Stimulated activated CD4-positive, alpha-beta T cell treated with anti-CD3 and anti-CD28 coated beads, Interleukin-2, amount 100 ng/mL, for 4 hours (primary cell): ENCODE results near the gene ADH1C.
"Not testable (repeated sequence)": the region's sequence is repeated elsewhere in the genome, so short reads cannot be mapped to it uniquely, and the experiment has no call there.

Source experiments
- DNase-seq: peaks from one replicate; pipeline ENCODE4 v3.0.0-alpha.2; 2020; ENCODE audit warnings: low read depth

Gene ADH1C

DNA sequence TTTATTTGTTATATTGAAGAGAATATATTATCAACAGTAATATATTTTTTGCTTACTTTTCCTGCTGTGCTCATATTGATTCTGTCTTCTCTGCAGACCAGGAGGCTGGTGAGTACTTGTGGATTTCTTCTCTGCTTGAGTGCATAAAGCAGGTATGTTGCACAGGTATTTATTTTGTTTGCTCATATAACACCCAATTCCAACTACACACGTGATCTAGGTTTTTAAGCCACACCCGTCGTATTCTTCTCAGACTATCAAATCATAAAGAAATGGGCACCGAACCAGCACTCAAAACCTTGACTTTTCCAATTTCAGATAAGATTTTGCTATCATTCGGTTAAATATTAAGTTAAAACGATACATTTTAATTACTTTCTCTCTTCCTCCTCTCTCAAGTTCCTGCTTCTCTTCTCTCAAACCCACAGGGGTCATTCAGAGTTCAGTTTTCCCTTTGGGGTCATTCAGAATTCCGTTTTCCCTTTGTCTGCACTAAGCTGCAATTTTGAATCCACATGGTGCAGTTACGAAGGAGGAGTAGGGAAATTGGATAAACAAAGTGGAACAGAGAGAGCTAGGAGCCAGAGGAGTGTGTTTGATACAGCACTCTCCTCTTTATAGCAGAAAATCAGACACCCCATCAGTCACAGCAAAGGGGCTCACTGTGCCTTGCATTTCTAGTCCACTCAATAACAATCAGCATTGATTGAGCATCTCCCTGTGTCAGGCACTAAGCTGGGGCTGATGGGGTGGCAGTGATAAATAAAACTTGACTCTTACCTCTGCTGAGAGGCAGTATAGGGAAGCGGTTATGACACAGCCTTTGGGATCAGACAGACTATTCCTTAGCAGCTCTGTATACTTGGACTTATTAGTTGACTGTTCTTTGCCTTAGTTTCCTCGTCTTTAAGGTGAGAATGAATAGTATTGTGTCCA lies at the start of gene ADH1C:
TSS of gene ADH1C (minus strand) at position 145 of the 936 bp plus-strand sequence. CDS start at position 74, 71 bp downstream.
- no peak for DNase-seq

DNA sequence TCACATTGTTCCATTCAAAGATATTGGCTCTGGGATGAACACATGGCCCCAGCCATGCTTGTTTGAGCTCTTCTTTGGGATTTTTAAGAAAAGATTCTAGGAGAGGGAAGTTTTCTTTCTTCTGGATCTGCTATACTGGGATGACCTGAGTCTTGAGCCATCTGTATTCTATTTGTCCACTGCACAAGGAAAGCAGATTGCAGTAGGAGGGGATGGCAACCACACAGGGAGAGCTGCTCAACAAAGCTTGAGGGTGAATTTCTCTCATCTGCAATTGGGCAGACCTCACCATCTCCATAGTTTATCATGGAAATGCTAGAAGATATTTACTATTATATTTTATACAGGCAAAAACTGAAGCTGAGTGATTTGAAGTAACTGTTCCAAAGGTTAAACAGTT lies 48.3 kb upstream of the ADH1C start:
- no peak for DNase-seq

DNA sequence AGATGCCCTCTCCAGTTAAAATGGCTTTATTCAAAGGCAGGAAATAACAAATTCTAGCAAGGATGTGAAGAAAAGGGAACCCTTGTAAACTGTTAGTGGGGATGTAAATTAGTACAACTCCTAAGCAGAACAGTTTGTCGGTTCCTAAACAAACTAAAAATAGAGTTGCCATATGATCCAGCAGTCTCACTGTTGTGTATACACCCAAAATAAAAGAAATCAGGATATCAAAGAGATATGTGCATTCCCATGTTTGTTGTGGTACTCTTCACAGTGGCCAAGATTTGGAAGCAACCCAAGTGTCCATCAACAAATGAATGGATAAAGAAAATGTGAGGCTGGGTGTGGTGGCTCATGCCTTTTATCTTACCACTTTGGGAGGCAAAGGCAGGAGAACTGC lies 46.5 kb upstream of the ADH1C start:
- no peak for DNase-seq

DNA sequence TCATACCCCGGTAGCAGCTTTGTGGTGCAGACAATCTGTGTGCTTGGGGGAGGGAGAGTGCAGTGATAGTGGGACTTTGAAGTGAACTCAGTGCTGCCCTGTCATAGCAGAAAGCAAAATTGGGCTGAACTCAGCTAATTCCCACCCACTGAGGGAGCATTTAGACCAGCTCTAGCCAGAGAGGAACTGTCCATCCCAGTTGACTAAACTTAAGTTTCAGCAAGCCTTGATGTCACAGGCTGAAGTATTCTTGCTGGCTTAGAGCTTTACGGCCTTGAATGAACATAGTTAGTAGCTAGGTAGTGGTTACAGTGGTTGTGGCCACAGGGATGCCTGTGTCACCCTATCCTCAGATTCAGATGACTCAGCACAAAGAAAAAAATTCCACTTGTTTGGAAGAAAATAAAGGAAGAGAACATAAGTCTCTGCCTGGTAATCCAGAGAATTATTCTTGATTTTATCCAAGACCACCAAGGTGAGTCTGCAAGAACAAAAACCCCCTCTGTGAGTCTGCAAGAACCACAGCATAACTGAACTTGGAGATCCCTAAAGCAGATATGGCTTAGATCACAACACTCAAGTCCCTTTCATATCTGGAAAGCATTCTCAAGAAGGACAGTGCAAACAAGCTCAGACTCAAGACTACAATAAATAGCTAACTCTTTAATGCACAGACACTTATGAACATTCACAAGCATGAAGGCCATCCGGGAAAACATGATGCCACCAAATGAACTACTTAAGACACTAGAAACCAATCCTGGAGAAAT lies 43.2 kb upstream of the ADH1C start:
- no peak for DNase-seq

DNA sequence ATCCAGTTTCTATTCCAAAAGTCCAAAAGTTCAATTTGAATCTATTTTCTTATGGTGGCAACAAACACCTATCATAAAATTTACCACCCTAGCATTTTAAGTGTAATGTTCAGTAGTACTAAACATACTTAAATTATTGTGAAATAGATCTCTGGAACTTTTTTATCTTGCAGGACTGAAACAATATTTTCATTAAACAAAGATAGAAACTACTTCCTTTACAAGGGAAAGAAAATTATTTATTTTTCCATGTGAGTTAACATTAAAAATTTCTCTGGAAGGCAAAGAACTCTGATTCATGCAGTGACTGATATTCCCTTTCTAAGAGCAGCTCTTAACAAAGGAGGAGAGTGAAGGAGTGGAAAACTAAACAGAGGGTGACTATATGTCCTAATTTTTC lies 42.4 kb upstream of the ADH1C start:
- DNase-seq, result no peak

DNA sequence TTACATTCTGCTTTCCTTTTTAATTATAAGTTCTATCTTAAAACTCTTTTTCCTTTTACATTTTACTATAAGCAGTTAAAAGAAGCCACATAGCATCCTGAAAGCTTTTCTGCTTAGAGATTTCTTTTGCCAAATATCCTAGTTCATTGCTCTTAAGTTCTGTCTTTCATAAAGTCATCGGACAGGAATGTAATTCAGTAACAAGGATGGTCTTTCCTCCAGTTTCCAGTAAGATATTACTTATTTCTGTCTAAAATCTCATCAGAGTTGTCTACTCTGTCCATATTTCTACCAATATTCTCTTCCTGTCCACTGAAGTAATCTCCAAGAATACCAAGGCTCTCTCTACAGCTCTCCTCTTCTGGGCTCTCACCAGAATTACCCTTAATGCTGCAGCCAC lies 37.5 kb upstream of the ADH1C start:
- DNase-seq, result no peak

DNA sequence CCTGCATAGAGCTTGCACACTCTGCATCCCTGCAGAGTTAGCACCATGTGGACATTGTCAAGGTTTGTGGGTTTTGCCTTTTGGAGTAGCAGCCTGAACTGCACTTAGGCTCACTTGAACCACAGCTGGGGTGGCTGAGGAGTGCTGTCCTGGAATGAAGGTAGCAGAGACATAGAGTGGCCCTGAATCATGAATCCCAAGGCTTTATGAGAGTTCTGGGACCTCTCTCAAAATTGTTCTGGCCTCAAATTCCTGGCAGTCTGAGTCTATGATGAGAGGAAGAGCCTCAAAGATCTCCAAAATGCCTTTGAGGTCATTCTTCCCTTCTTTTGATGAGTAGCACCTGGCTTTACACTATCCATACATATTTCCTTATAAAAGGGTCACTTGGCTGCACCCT lies 37.1 kb upstream of the ADH1C start:
- DNase-seq, result no peak

DNA sequence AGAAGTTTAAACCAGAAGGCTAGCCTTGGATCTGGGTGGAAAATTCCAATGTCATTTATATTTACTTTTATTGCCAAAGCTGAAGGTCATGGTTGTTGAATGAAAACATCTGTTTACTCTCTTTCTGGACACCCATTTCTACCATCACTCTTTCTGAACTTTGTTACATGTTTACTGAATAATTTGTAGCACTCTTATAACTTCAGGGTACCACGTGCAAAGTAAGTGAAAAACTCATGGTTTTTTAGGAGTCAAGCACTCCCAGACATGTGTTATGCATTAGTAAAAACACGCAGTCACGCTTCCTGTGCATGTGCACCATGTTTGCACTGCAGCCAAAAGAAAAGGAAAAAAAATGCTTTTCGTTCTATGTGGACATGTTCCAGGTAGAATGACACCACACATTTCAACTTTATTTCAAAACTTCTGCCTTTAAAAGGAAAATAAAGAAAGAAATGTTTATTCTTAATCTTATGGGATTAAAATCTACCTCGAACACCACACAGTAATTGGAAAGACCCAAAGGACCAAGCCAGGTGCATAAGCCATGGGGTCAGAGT lies 31.4 kb upstream of the ADH1C start:
- DNase-seq, result no peak

DNA sequence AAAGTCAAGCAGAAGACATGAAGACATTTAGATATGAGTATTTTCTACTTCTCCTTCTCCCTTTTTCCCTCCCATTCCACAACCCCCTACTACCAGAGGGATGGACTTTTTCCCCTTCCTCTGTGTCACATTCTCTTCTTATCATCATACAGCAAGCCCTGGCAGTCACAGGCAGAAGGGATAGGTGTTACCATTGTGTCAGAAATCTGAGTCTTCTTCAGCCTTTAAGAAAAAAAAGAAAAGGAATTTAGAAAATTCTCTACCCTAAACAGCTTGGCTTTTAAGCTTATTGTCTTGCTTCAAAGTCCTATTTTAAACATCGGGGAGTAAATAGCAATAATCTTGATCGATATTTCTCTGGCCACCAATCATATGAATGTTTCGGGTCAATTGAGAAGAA lies 30.9 kb upstream of the ADH1C start:
- DNase-seq, result no peak

DNA sequence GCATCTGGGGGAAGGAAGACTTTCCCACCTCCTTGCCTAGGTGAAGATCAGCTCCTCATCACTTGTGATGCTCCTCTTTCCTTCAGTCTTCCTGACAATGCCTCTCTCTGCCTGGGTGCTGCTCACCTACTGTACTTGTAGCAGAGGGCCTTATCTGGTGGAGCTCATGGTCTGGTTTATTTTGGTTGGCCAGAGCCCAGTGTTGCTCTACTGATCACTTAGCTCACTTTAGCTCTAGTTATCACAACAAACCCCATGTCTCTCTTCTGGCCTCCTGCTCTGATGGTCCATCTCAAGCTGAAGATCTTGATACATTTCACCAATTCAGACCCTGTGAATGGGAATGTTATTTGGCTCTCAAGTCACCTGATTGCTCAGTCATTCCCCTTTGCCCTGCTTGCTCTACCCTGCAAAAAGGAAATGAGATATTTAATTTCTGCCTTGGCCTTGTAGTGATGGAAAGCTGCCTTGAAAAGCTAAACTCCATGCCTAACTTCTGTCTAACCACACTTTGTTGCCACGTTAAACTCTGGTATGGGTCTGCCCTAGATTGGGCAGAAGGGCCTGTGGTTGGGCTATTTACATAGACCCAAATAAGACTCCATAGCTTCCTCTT lies 30.3 kb upstream of the ADH1C start:
- DNase-seq, result no peak

DNA sequence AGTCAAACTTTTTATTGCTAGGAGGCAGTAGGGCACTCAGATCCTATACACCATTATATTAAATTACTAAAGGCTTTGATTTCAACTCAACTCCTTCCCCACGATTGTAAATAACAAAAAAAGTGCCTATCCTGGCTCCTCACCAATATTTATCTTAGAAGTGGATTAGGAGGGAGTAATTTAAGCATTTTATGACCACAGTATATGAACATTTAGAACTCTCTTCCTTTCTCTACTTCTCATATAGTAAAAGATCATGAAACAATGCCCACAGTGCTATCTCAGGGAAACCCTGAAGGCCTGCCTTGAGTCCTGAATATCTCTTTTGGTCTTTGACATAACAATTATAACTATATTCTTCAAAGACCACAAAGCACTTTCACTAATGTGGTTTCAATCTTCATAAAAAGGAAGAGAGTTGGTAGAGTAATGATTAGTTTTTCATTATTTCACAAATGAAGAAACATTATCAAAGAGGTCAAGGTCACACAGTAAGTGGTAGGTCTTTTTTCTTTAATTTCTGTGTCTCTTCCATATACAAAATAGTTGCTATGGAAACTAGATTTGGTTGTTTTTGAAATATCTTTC lies 29.1 kb upstream of the ADH1C start:
- DNase-seq, result no peak

DNA sequence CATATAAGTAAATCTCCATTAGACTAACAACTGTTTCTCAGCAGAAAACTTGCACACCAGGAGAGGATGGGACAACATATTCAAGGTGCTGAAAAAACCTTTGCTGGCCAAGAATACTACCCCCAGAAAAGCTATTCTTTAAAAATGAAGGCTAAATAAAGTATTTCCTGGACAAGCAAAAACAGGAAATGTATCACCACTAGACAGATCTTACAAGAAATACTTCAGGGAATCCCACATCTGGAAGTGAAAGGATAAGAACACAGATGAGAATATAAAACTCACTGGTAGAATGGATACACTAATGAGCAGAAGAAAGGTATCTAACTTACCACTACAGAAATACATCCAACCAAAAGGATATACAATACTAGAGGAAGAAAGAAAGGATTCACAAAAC lies 27.0 kb upstream of the ADH1C start:
- DNase-seq, result no peak

DNA sequence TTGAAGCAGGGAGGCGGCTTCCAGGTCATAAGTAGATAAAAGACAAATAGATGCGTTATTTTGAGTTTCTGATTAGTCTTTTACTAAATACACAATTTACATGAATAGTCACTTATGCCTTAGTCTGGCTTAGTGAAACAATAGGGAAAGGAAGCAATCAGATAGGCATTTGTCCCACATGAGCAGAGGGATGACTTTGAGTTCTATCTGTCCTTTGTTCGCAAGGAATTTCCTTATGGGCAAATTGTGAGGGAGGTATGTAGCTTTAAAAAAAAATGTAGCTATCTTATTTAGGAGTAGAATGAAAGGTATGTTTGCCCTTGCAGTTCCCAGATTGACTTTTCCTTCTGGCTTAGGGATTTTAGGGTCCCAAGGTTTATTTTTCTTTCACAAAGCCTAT lies 26.3 kb upstream of the ADH1C start:
- DNase-seq, result no peak

DNA sequence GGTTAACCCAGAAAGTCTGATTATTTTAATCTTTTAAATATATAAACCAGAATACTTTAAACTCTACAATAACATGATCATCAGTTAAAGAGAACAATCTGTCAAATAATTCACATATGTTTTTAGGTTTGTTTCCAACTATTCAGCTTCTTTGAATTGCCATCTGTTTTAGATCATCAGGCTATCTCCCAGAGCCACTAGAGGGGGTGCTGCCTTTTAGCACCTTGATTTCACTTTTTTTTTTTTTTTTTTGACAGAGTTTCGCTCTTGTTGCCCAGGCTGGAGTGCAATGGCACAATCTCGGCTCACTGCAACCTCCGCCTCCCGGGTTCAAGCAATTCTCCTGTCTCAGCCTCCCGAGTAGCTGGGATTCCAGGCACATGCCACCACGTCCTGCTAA lies 24.8 kb upstream of the ADH1C start:
- DNase-seq, result not testable (repeated sequence)

DNA sequence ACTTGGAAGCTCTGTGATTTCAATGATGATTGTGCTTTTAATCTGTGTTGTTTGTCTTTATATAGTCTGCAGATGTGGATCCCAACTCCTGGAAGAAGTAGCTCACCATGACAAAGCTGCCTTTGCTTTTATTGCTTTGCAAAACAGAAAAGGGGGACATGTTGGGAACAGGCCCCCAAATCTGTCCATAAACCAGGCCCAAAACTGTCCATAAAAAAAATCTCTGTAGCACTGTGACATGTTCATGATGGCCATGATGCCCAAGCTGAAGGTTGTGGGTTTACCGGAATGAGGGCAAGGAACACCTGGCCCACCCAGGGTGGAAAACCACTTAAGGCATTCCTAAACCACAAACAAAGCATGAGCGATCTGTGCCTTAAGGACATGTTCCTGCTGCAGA lies 19.9 kb upstream of the ADH1C start:
- not testable (repeated sequence) for DNase-seq

DNA sequence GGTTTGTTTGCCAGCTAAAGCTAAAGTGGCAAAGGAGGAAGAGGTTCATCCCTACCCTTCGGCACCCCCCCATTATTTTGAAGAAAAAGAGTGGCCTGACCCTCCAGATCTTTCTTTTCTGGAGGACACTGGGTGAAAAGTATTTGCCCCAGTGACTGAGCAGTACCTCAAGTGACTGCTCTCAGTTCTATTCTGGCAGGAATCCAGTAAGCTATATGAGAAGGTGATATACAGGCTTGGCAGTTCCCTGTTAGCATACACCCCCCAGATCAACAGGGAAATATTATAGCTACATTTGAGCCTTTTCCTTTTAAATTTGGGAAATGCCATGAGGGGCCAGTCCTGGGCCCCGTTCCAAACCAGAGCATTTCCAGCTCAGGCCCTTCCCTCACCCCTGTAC lies 15.3 kb upstream of the ADH1C start:
- DNase-seq, result not testable (repeated sequence)

DNA sequence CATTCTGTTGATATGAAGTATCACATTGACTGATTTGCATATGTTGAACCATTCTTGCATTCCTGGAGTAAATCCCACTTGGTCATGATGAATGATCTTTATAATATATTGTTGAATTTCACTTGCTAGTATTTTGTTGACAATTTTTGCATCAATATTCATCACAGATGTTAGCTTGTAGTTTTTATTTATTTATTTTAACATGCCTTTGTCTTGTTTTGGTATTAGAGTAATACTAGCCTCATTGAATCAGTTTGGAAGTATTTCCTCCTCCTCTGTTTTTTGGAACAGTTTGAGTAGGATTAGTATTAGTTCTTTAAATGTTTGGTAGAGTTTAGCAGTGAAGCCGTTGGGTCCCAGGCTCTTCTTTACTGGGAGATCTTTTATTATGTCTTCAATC lies 13.9 kb upstream of the ADH1C start:
- no peak for DNase-seq

DNA sequence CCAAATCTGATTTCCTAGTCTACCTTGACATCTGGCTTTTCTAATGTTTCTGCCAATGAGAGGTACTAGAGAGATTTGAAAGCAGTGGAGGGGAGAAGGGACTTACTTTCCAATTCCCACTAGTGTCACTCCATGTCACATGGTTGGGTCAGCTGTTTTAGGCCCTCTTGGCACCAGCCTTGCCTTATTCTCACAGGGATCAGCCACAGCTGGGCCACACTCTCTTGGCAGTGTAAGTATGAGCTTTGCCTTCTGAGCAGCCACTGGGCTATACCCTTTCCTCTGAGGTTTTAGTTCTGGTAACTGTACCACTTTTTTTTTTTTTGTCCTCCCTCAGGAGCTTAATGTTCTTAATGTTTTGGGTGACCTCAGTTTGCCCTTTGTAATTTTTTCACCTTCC lies 10.2 kb upstream of the ADH1C start:
- DNase-seq, result no peak

DNA sequence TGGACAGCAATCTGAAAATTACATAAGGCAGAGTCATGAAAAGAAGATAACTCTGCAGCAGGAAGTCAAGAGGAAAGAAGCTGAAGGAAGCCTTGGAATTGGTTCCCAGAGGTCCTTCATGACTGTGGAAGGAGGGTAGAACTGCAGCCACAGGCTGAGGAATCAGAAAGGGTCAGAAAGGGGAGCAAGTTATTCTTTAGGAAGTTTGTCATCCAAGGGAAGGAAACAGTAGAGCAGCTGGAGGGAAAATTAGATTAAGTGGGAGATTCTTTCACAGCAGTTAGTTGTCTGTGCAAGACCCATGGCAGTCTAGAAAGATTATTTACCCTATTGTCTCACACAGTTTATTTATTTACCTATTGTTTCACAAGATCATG lies 9.3 kb upstream of the ADH1C start:
- no peak for DNase-seq

DNA sequence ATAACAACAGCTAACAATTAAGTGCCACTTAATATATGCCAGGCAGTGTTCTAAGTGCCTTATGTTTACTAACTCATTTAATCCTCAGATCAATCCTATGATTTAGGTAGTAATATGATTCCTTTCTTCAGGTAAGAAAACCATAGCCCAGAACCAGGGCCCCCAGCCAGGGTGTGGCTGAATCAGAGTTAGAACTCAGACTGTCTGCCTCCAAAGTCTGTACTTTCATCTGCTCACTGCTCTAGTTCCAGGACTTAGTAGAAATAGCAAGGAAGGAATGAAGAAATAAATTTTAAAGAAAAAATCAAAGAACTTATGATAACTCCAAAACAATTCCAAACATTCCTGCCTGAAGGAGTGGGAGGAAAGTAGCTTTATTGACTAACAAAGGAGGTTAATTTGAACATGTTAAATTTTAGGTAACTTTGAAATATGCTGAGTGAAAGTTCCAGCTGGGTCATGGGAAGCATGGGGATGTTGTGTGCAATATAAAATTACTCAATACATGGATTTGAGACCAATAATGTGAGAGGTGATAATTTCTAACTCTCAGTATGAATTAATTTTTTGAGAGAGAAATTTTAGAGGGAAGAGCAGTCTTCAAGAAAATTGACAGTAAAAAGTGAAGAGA lies 8.8 kb upstream of the ADH1C start:
- DNase-seq, result no peak

DNA sequence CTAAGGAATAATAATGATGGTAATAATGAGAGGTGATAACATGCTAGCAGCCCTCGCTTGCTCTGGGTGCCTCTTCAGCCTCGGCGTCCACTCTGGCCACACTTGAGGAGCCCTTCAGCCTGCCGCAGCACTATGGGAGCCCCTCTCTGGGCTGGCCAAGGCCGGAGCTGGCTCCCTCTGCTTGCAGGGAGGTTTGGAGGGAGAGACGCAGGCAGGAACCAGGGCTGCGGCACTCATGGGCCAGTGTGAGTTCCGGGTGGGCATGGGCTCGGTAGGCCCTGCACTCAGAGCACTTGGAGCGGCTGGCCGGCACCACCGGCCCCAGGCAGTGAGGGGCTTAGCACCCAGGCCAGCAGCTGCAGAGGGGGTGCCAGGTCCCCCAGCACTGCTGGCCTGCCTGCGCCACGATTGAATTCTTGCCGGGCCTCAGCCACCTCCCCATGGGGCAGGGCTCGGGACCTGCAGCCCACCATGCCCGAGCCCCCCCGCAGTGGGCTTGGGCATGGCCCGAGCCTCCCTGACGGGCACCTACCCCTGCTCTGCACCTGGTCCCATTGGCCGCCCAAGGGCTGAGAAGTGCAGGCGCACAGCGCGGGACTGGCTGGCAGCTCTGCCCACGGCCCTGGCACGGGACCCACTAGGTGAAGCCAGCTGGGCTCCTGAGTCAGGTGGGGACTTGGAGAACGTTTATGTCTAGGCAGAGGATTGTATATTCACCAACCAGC lies 7.1 kb upstream of the ADH1C start:
- no peak for DNase-seq
